ENCODE data around the gene KIF1B.
A peak's percentile ranks its signal among the peaks of the same experiment; 100 is the strongest.
"Not testable (repeated sequence)": the region's sequence is repeated elsewhere in the genome, so short reads cannot be mapped to it uniquely, and the experiment has no call there.

Gene KIF1B

DNA sequence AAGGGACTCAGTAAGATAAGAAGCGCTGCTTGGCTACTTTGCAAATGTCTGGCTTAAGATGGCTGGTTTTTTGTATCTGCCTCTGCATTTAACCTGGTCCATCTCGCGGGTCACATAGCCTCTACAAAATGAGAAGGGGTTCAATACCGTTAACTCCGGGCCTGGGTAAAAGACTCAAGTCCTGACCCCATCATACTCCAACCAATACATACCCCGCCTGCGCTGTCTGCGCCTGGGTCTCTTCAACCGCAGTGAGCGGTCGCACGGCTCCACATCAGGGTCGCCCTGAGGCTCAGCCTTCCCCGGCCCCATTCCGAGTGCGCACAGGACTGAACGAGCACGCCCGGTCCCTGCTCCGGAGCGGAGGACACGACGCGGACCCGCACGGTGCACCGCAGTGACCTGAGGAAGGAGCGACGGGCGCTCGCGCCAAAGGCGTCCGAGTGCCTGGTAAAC lies 187.9 kb downstream of the KIF1B start:
- DNase-seq, result no peak

DNA sequence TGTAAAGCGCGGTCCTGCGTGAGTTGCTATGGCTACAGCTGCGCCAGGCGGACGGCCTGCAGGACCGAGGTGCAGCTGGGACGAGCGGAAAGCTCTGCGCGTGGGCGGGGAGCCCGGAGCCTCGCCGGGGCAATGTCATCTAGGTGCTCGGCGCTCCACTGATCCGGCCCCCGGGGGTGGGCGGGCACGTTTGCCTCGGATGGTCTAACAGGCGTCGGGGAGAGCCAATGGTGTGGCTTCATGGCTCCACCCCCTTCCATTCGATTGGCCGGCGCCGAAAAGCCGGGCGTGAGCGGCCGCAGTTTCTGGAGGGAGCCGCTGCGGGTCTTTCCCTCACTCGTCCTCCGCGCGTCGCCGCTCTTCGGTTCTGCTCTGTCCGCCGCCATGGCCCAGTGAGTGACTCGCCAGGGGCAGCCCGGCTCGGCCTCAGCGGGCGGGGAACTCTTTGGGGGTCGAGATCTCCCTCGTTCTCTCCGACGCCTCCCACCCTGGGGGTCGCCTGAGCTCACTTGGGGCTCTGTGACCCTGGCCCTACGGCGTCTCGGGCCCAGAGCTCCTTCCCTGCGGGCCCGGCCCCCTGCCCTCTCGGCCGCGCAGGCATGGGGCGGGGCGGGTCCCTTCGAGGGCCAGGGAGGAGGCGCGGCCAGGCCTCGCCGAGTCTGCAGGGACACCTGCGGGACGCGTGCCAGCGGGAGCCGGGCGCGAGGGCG lies 188.5 kb downstream of the KIF1B start, which contains the start of gene PGD:
Gene PGD (plus strand): TSS at position 331 of the 710 bp plus-strand sequence. CDS start 54 bp downstream, at position 385.
- peak; percentile 98 for DNase-seq

DNA sequence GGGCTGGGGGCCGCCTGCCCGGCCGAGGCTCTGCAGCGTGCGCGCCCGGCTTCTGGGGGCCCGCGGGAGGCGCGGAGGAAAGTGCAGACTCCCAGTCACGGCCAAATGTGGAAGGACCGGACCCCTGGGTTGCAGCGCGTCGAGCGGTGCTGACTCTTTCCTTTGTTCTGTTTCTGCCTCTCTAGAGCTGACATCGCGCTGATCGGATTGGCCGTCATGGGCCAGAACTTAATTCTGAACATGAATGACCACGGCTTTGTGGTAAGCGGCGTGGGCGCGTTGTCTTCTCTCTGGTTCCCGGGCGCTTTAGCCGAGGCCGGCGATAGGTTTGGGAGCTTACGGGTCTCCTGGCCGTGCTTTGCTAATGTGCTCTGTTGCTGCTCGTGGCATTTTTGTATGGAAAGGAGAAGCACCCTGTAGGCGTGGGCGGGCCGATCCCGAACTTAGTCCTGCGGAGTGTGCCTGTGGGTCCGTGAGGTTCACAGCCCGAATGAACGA lies 189.1 kb downstream of the KIF1B start:
- DNase-seq, result no peak

DNA sequence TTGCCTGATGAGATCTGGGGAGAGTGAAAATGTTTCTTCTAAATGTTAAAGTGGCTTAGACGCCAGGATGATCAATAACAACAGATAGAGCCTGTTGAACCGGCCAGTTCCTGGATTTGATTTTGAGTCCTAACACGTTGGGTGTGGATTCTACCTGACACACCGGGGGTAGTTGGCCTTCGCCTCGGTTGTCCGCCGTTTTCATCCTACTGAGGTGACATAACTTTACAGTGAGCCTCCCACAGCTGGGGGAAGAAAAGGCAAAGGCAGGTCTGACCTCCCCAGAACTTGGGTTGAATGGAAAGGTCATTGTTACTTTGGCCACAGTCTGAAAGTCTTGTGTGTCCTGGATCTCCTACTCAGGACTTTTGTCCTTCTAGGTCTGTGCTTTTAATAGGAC lies 189.6 kb downstream of the KIF1B start:
- no peak for DNase-seq

DNA sequence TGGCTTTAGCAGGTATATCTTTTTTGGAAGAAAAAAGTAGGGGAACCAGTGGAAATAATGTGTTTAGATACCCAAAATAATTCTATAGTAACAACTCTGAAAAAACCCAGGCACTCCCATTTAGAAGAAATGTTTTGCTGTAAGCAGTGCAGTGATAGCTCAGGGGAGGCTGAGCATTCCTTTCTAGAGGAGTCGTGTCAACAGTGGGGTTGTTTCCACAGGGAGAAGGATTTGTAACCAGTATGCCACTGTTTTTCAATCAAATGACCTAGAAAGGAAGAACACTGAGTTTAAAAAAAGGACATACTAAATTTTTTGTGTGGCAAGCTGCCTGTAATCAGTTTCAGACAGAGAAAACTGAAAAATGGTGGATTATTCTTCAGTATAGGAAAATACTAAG lies 190.9 kb downstream of the KIF1B start:
- no peak for DNase-seq

DNA sequence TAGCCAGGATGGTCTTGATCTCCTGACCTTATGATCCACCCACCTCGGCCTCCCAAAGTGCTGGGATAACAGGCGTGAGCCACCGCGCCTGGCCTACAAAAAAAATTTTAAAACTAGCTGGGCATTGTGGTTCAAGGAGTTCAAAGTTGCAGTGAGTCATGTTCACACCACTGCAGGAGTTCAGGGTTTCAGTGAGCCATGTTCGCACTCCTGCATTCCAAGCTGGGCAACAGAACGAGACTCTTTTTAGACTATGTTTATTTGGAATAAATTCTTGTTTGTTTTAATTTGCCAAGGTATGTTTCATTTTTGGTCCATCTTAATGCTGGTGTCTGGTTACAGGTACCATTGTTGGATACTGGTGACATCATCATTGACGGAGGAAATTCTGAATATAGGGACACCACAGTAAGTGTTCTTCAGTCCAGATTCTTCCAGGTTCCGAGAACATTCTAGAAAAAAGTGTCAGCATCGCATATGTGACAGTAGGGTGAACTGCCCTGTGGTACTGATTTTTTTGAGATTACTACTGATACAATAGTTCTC lies 192.4 kb downstream of the KIF1B start:
- no peak for DNase-seq

DNA sequence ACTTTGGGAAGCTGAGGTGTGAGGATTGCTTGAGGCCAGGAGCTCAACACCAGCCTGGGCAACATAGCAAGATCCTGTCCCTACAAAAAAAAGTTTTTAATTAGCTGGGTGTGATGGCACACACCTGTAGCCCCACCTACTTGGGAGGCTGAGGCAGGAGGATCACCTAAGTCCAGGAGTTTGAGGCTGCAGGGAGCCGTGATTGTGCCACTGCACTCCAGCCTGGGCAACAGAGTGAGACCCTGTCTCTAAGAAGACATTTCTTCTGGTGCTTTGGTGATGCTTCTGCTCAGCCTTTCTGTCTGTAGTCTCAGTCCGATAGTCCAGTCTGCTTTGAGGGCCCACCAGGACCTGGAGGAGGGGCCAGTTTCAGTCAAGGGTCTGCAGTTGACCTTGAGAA lies 196.8 kb downstream of the KIF1B start:
- no peak for DNase-seq

DNA sequence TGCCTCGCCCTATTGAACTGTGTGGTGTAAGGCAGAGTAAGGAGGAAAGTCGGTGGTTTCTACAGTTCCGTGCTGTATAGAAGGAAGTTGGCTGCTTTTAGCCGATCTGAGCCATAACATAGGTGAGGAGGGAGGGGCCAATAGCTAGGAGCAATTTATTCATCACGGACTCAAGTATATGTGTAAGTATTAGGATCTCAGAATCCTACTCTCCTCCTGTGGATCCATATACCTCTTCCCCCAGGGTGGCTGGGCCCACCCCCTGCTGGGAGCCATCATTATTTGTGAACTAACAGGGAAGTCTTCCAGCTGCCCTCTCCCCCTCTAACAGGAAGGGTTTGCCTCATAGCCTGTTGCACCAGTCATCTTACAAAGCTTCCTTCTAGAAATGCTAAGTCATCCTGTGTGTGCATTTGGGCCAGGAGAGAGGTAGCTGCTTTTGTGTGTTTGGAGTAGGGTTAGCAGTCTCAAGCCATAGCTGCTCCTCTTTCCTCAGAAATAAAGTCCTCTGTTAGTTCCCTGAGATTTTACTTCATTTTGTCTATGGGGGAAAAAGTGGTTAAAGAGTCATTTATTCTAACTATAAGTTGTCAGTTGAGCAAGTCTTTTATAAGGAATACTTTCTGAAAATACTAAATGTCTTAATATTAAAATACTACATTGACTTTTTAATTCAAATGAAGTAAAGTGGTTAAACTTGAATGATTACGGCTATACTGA lies 205.0 kb downstream of the KIF1B start:
- DNase-seq, result no peak

DNA sequence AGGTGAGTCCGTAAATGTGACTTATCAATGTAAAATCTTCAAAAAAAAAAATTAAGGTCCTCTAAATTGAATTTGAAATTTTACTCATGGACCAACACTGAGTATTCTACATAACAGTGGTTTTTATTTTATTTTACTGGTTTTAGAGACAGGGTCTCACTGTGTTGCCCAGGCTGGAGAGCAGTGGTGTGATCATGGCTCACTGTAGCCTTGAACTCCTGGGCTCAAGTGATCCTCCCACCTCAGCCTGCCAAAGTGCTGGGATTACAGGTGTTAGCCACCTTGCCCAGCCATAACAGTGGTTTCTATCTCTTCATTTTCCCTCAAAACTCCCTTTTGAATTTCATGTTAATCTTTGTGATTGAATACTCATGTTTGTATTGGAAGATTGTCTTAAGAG lies 205.6 kb downstream of the KIF1B start:
- DNase-seq, result not testable (repeated sequence)

DNA sequence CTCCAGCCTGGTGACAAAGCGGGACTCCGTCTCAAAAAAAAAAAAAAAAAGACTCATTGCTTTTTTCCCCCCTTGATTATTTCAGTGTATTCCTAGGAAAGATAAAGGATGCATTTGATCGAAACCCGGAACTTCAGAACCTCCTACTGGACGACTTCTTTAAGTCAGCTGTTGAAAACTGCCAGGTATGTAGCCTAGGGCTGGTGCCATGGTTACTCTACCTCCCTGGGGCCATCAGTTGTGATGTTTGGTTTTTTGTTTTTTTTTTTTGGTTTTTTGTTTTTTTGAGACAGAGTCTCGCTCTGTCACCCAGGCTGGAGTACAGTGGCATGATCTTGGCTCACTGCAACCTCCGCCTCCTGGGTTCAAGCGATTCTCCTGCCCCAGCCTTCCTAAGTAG lies 208.4 kb downstream of the KIF1B start:
- DNase-seq, result not testable (repeated sequence)

DNA sequence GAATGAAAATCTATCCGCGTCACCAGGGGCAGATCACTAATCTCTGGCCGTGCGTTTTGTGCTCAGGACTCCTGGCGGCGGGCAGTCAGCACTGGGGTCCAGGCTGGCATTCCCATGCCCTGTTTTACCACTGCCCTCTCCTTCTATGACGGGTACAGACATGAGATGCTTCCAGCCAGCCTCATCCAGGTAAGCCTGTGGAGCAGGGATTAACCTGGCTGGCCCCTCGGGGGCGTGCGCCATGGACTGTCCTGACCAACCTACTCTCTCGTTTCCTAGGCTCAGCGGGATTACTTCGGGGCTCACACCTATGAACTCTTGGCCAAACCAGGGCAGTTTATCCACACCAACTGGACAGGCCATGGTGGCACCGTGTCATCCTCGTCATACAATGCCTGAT lies 209.0 kb downstream of the KIF1B start:
- no peak for DNase-seq

DNA sequence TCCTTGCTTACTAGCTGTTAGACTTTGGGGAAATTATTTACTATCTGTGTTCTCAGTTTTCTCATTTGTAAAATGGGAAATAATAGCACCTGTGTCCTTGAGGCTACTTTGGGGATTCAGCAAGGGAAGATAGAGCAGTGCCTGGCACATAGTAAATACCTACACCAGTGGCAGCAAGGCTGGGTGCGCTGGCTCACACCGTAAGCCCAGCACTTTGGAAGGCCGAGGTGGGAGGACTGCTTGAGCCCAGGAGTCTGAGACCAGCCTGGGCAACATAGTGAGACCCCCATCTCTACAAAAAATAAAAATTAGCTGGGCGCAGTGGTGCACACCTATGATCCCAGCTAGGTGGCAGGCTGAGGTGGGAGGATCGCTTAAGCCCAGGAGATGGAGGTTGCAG lies 211.3 kb downstream of the KIF1B start:
- DNase-seq, result no peak

DNA sequence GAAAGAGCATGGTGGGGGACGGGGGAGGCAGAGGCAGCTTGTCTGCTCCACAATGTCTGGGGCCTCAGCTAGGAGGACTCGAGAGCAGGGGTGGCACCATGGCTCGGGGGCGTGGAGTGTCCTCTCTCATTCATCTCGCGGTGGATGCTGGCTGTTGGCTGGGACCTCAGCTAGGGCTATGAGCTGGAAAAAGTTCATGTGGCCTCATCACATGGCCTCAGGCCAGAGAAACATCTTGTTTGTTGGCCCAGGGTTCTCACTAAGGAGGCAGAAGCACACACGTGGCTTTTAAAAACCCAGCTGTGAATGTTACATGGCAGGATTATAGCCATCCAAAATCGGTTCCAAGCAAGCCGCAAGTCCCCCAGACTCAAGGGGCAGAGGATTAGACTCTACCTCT lies 213.7 kb downstream of the KIF1B start:
- no peak for DNase-seq

DNA sequence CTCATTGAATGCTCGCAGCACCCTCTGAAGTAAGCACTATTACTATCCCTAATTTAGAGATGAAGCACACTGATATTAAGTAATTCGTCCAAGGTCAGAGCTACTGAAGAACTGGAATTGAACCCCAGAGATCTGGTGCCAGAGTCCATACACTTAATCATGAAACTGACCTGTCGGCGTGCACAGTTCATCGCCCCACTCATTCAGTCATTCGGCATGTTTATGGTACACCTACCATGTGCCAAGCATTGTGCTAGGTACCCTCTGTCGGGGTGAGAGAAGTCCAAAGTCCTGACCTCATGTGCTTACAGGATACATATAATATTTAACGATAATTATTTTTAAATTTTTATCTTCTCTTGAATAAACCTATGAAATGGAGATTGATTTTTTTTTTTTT lies 214.3 kb downstream of the KIF1B start:
- no peak for DNase-seq

DNA sequence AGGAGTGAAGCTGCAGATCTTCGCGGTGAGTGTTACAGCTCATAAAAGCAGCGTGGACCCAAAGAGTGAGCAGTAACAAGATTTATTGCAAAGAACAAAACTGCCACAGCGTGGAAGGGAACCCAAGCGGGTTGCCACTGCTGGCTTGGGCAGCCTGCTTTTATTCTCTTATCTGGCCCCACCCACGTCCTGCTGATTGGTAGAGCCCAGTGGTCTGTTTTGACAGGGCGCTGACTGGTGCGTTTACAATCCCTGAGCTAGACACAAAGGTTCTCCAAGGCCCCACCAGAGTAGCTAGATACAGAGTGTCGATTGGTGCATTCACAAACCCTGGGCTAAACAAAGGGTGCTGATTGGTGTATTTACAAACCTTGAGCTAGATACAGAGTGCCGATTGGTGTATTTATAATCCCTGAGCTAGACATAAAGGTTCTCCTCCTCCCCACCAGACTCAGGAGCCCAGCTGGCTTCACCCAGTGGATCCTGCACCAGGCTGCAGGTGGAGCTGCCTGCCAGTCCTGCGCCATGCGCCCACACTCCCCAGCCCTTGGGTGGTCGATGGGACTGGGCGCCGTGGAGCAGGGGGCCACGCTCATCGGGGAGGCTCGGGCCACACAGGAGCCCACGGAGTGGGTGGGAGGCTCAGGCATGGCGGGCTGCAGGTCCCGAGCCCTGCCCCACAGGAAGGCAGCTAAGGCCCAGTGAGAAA lies 215.6 kb downstream of the KIF1B start:
- not testable (repeated sequence) for DNase-seq

DNA sequence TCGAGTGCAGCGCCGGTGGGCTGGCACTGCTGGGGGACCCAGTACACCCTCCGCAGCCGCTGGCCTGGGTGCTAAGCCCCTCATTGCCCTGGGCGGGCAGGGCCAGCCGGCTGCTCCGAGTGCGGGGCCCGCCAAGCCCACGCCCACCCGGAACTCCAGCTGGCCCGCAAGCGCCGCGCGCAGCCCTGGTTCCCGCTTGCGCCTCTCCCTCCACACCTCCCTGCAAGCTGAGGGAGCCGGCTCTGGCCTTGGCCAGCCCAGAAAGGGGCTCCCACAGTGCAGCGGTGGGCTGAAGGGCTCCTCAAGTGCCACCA lies 216.1 kb downstream of the KIF1B start:
- not testable (repeated sequence) for DNase-seq

DNA sequence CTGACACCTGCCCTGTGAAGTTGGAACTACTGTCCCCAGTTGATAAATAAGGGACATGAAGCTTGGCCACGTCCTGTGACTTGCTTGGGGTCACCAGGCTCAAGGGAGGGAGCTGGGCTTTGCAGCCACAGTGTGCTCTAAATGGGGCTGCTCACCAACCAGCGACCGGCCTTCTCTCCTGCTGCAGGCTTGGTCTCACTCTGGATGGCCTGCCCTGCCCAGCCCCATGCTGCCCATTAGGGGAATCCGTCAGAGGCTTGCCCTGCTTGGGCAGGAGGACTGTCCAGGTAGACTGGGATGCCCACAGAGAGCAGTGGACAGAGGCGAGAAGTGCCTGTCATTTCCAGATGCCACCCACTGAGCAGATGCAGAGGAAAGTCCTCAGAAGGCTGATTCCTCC lies 218.6 kb downstream of the KIF1B start:
- no peak for DNase-seq

DNA sequence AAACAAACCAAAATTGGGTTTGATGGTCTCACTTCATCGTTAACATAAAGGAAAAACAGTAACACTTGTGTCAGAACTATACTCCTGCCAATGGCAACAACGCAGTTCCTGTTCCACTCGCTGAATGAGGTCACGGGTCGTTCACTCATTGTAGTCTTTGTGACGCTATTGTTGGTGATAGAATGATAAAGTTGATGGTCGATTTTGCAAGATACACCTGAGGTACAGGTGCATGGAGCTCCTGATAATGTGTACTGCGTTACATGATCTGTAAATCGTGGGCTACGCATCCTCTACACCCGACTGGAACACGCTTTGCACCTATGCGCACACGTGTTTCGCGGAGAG lies 219.5 kb downstream of the KIF1B start:
- DNase-seq, result peak; percentile 31

DNA sequence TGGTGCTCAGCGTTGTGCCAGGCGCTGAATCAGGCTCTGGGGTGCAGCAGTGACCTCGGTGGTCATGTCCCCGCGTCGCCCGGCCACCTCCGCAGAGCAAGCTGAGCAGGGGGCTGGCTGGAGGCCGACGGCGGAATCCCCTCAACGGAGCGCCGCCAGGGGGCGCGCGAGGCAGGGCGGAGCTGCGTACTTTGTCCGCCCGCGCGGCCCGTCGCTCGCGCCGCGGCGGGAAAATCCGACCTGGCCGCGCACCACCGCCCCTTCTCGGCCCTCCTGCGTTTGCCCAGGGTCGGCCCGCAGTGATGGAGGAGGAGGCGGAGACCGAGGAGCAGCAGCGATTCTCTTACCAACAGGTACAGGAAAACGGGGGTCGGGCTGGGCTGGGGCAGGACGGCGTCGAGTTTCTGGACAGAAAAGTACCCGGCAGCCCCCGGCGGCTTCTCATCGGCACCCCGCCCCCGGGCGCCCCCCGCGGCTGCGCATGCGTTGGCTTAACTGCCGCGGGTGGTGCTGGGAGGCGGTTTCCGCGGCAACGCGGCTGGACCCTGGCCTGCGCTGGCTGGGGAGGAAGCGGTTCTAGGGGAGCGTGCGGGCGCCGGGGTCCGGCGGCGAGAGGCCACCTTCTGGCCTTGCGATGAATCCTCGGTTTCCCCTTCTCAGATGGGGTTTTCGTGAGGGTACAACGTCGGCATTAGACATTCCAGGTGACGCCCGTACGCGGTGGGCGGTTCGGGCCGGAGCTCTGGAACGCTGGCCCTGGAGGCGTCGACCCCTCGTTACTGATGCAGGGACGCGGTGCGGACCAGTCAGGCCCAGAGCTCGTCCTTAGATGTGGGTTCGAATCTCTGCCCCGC lies 220.1 kb downstream of the KIF1B start, which contains the start of gene CENPS:
Gene CENPS (plus strand): TSS at position 218 of the 854 bp plus-strand sequence. CDS start 85 bp downstream, at position 303.
- DNase-seq, result peak; percentile 88
